GM18526 (cell line): Measurements from ENCODE around the gene MUTYH.

ENCODE experiments used
- POLR2A ChIP-seq: IDR thresholded peaks from 3 replicates; pipeline ENCODE4 v1.6.1; 2011; ENCODE audit not compliant: insufficient read length; ENCODE audit errors: extremely low read depth

The MUTYH gene

DNA sequence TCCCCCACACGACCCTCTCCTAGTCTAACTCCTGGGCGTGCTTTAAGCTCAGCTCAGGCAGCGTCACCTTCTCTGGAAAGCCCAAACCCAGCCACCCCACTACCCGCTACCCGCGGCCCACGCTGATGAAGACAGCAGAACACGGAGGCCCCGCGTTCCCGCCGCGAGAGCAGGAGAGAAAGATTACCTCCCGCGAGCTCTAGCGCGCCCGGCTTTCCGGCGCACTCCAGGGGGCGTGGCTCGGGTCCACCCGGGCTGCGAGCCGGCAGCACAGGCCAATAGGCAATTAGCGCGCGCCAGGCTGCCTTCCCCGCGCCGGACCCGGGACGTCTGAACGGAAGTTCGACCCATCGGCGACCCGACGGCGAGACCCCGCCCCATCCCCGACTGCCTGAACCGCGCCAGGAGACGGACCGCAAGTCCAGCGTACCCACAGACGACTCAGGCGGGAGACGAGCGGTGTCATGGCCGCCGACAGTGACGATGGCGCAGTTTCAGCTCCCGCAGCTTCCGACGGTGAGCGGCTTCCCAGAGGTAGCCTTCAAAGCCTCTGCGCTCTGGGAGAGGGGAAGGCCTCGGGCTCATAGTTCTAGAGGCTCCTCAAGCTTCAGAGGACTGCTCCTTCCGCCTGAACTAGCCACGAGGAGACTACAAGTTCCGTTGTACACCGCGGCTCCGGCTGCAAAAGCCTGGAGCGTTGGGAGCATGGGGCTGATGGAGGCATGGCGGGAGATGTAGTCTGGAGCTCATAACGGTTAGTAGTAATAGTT lies at the start of gene MUTYH, which contains the start of gene TOE1:
Gene MUTYH, minus strand, starts transcription at position 652 of the 770 bp plus-strand sequence. CDS start 5,935 bp downstream, outside the sequence.
Gene TOE1, plus strand, starts transcription at position 382 of the 770 bp plus-strand sequence. Its CDS starts 83 bp downstream, at position 465.
- peak; percentile 85 for TF ChIP-seq POLR2A

DNA sequence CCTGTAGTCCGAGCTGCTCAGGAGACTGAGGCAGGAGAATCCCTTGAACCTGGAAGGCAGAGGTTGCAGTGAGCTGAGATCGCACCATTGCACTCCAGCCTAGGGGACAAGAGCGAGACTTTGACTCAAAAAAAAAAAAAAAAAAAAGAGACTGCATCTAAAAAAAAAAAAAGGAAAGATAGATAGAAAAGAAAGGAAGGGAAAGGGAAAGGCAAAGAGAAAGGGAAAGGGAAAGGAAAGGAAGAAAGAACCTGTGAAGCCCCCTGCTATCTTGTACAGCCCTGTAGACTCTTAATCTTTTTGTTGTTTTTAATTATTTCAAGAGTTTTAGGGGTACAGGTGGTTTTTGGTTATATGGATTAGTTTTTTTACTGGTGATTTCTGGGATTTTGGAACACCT lies 46.0 kb upstream of the MUTYH start:
- no peak for TF ChIP-seq POLR2A

DNA sequence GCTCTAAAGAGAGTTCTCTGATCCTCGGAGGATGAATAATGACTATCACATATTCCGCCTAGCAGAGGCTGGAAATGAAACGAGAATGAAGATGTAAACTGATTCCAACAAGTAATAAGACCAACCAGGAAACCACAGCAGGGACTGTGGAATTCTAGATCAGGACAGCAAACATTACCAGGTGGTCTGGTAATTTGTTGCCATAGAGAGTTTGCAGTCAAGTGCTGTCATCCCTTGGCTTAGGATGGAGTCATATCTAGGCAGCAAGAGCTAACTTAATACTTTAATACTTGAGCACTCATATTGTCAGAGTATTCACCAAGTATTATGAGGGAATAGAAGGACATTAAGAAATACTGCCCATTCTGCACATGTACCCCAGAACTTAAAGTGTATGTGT lies 45.1 kb upstream of the MUTYH start:
- no peak for TF ChIP-seq POLR2A

DNA sequence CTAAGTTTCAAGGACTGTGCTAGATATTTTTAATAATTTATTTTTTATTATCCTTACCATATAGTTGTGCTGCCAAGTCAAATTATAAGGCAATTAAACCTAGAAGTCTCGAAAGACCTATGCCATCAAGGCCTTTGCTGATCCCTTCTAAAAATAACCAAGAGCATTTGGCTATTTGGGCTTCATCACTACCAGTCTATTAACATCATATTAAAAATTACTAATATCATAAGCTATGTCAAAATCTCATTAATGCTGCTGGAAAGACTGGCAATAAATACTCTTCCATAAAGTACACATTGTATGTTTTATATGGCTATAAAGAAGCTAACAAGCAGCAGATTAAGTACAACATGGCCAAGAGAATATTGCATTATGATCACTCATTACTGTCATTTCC lies 43.0 kb upstream of the MUTYH start:
- TF ChIP-seq POLR2A: no peak

DNA sequence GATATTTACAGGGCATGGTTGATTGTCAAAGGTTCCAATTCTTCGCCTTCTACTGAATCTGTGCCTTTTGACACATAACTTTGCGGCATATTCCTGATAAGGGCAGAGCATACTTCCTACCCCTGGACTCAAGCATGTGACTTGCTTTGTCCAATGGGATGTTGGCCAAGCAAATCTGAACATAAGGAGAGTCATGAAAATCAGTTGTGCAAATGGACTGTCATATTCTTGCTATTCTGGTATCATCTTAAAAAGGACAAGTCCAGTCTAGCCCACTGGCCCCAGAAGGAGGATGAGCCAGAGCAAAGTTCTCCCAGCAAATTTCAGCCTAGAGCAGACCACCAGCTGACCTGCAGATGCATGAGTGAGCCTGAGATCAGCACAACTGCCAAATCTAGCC lies 41.0 kb upstream of the MUTYH start:
- TF ChIP-seq POLR2A: no peak

DNA sequence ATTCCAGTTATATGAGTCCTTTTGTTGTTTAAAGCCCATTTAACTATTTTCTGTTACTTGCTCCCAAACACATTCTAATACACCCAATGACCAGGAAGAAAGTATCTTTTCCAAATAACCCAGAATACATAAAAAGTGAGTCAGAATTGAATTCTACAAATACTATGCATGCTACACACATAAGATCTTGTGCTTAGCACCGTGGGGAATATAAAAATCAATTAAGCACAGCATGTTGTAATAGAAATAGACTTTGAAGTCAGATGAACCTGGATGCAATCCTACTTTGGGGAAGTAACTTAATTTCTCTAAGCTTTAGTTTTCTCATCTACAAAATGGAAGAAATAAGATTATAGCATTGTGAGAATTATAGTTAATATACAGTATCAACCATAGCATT lies 40.5 kb upstream of the MUTYH start:
- no peak for TF ChIP-seq POLR2A

DNA sequence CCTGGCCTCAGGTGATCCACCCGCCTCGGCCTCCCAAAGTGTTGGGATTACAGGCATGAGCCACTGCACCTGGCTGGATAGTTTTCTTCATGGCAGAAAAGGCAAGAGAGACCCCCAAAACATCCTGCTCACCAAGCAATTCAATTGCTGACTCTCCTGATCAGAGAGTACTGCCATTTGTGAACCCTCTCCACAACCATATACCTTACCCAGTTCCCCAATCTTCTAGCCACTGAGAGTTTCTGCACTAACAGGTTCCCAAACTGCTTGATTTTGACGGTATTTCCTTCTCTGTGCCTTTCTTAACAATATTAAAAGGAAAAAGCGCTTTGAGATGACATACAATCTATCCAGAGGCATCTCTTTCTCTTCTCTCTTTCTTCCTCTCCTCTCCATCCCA lies 39.9 kb upstream of the MUTYH start:
- no peak for TF ChIP-seq POLR2A

DNA sequence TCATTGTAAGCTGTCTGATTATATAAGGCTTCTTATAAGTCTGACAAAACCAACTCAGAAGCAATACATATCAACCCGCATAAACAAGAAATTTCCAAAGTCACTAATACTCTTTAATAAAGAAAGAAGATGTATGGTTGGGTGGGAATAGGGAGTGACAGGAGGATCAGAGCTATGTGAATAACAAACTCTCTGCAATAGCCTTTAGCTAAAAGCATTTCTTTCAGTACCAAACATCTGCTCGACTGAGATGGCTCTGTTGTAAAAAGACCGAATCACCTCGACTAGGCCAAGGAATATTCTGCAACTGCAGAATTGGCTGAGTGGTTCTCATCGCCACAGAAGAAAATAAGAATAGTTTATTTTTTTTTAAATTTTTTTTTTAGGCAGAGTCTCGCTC lies 39.3 kb upstream of the MUTYH start:
- TF ChIP-seq POLR2A: no peak

DNA sequence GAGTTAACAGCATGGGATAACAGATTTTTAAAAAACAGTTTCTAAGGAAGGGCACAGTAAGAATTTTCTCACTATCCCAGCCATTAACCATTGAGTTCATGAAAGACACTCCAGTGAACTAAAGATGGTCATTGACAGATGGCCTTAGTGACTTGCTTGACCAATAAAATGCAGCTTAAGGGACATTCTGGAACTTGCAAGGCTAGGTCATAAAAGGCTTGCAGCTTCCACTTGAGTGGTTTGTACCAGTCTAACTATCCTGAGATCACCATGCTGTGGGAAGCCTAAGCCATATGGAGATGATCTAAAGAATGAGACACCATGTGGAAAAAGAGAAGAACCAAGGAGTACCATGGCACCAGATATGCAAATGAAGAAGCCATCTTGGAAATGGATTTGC lies 37.9 kb upstream of the MUTYH start:
- no peak for TF ChIP-seq POLR2A

DNA sequence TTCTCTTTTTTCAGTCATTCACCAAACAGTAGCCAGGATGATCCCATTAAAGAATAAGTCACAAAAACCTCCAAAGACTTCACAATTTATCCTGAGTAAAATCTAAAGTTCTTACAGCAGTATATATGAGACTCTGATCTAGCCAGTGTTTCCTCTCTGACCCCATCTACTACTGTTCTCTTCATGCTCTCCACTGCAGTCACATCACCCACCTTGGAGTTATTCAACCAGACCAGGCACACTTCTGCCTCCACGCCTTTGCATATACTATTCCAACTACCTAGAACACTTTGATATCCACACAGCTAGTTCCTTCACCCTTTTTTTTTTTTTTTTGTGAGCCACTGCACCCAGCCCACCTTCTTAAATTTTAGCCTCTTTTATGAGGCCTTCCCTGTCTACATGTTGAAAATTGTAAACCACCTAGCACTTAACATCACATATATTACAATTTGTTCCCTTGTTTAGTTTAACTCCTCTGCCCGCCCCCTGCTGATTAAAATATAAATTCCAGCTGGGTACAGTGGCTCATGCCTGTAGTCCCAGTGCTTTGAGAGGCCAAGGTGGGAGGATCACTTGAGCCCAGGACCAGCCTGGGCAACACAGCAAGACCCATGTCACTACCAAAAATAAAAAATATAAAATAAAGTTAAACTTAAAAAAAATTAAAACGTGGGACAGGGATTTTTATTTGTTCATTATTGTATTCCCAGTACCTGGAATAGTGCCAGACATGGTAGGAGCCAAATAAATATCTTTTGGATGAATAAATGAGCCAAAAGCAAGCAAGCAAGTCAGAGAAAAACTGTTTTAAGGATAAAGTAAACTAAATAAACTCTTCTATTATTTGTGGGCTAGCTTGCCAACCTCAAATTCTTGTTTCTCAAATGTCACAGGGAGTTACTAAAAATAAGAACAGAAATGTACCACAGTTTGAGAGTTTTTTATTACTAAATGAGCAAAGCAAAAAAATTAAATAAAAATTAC lies 35.2 kb upstream of the MUTYH start:
- TF ChIP-seq POLR2A: no peak

DNA sequence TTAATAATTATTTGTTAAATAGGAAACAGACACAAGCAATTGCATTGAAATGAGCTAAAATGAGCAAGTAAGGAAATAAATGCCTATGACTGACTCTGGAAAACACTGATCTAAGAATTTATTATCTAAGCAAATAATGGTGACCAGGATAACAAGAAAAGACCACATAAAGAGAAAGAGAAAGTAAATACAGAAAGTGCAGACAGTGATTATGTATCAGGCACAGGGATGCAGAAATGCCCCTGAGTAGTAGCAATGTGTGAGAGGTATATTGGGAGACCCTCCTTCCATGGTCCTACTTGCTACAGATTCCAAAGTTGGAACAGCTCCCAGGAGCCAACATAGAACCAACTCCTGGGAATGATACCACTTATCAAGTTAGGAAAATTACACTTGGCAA lies 33.3 kb upstream of the MUTYH start:
- no peak for TF ChIP-seq POLR2A

DNA sequence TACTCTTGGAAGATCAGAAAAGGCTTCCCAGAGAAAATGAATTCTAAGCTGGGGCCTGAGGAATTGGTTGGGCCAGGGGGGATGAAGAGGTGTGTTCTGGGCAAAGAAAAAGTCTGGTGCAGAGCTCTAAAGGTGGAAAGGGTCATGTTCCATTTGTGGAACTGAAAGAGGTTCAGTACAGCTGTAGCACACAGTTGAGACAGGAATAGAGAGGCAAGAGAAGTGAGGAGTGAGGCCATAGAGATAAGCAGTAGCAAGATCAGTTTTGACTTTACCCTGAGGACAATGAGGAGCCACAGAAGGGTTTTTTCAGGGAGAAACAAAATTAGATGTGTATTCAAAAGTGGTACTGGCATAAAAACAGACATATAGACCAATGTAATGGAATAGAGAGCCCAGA lies 30.3 kb upstream of the MUTYH start:
- TF ChIP-seq POLR2A: no peak

DNA sequence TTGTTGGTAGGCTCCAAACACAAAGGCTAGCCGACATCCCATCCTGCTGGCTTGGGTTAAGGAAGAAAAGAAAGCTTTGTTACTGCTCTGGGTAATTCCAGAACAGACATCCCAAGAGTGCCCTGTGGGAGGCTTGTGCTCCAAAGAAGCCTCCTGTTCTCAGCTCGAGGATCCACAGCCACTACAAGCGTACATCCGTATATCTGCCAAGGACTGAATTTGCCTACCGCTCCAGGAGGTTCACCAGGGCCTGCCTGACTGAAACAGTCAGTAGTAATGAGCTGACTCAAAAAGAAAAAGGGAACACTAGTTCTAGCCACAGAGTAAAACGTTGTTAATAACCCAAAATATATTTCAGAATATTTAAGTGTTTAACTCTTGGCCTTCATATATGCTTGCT lies 24.8 kb upstream of the MUTYH start:
- TF ChIP-seq POLR2A: no peak

DNA sequence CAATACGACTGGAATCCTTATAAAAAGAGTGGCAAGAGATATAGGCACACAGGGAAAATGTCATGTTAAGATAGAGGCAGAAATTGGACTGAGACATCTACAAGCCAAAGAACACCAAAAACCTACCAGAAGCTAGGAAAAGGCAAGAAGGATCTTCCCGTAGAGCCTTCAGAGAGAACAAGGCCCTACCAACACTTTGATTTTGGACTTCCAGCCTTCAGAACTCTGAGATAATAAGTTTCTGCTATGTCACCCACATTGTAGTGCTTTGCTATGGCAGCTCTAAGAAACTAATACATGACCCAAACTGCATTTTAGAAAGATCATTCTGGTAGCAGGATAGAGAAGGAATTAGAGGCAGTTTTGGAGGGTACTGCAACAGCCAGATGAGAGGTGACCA lies 24.1 kb upstream of the MUTYH start:
- no peak for TF ChIP-seq POLR2A

DNA sequence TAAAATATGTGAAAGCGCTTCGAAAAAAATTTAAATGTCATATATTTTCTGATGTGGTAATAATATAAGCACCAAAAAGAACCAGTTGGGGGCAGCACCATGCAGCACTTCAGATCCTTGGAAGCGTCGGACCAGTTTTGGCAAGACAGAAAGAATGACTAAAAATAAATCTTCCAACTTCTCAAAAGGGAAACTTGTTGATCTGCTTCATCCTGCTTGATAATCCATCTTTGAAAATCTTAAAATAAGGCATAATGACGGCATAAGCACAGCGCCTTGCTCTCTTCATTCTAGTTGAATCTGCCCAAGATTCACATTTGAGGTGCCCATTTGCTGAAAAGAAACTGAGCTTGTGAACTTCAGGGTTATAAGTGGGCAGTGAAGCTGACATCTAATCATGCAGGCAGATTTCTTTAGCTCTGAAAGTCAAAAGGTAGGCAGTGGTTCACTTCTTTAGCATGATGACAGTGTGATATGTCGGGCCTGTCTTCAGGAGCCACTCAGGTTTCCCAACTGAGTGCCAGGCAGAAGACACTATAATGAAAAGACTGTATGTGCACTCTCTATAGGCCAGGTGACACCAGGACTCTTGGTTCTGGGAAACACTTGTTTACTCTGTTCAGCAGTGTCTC lies 19.8 kb upstream of the MUTYH start:
- TF ChIP-seq POLR2A: no peak
